Thyroid gland (tissue), 4 donors: Measurements from ENCODE around the gene PRPF19. TPM values are rescaled to one million over a fixed set of nuclear protein-coding genes. Genes with fewer than 3 reads are reported as not detected.
A peak's percentile ranks its signal among the peaks of the same experiment; 100 is the strongest.

Experiments used
- DNase-seq, 2 donors: peaks; one replicate each; pipeline ENCODE4 v3.0.0-alpha.2; 2019
- H3K27ac ChIP-seq, 3 donors: fragments of 200-600 bp; sonication (generic); 1 replicate in 2 of 3; 2 replicates in 1 of 3; pipeline ENCODE4 v1.5.1; 2016 to 2019; ENCODE audit warnings: mild to moderate bottlenecking in 1 of 3, moderate library complexity in 1 of 3
- H3K27me3 ChIP-seq: fragments of 200-600 bp; sonication (generic); one replicate; pipeline ENCODE4 v1.5.1; 2019
- H3K36me3 ChIP-seq, 2 donors: fragments of 200-600 bp; sonication (generic); one replicate each; pipeline ENCODE4 v1.5.1; 2016 to 2019
- H3K4me1 ChIP-seq, 2 donors: fragments of 200-600 bp; sonication (generic); one replicate each; pipeline ENCODE4 v1.5.1; 2017 to 2019
- H3K4me3 ChIP-seq, 3 donors: fragments of 200-600 bp; sonication (generic); replicated peaks in 1 of 3; 1 replicate in 2 of 3; 2 replicates in 1 of 3; pipeline ENCODE4 v1.5.1; 2016; ENCODE audit warnings: mild to moderate bottlenecking in 1 of 3
- H3K9me3 ChIP-seq: fragments of 200-600 bp; sonication (generic); one replicate; pipeline ENCODE4 v1.5.1; 2017
- POLR2A ChIP-seq, 2 donors: fragments of 450-650 bp; IDR thresholded peaks; one replicate each; pipeline ENCODE4 v1.6.1; 2017; ENCODE audit warnings: antibody characterized with exemption in 2 of 2, mild to moderate bottlenecking in 2 of 2, moderate library complexity in 1 of 2
- WGBS, 2 donors: methylation state at CpG; one replicate each; pipeline ENCODE4 v1.1.5; 2017; 5-methylcytosine and 5-hydroxymethylcytosine counted together
- intact Hi-C: fragments of 100-400 bp; cut with DNase I; formaldehyde crosslinking; loops from one replicate; pipeline ENCODE4 v1.15.1; 2023
- total RNA-seq, 4 donors: library from RNA; depleted of rRNA; stranded (reverse); fragments of >200 nt; gene quantifications; one replicate each; pipeline ENCODE4 v1.2.3, GENCODE V29; 2016
- TF ChIP-seq, protein P1 (sequence below), 6 experiments: fragments of 200-600 bp in 3 of 6; fragments of 450-650 bp in 3 of 6; sonication (generic) in 3 of 6; IDR thresholded peaks; one replicate each; pipeline ENCODE4 v1.5.1; 2016 to 2019; ENCODE audit warnings: antibody characterized with exemption in 6 of 6, mild to moderate bottlenecking in 2 of 6, inconsistent platforms in 1 of 6, moderate library complexity in 1 of 6

PRPF19 gene
- total RNA-seq, 4 donors from 2014 or later, result 38.0 to 94.4 (median 71.5) TPM

DNA sequence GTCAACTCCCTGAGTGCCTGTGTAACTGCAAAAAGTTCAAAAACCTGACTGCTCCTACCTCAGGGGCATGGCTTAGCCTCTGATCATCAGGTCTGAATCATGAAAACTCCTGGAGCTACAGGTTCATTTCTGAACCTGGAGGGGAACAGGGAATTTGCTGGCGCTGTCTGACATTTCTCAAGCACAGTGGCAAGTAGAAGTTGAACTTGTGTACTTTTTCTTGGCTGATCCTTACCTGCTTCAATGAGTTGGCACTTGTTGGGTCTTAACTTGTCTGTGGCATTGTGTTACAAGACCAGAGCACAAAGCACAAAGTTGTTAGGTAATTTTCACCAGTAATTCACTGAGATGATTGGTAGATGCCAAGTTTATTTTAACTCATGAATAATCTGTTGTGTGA, 10.9 kb upstream of the PRPF19 start:
- intact Hi-C loops, result loop anchor here (10.0 kb wide), 1 partner anchor 248 kb away; the partner anchor contains the start of gene VPS37C
- DNase-seq, result peak in 1 of 2 donors; percentile 35
- 64 to 73% methylated on average over 1 of the region's 1 CpG for WGBS, 2 donors
- H3K4me1 ChIP-seq, result peaks cover 24 to 36% of the 10 kb centered on the region in 2 donors
- no peak overlapping the region for H3K27ac ChIP-seq
- no peaks in the 10 kb centered on the region for H3K9me3 ChIP-seq
- TF ChIP-seq, protein P1, sequence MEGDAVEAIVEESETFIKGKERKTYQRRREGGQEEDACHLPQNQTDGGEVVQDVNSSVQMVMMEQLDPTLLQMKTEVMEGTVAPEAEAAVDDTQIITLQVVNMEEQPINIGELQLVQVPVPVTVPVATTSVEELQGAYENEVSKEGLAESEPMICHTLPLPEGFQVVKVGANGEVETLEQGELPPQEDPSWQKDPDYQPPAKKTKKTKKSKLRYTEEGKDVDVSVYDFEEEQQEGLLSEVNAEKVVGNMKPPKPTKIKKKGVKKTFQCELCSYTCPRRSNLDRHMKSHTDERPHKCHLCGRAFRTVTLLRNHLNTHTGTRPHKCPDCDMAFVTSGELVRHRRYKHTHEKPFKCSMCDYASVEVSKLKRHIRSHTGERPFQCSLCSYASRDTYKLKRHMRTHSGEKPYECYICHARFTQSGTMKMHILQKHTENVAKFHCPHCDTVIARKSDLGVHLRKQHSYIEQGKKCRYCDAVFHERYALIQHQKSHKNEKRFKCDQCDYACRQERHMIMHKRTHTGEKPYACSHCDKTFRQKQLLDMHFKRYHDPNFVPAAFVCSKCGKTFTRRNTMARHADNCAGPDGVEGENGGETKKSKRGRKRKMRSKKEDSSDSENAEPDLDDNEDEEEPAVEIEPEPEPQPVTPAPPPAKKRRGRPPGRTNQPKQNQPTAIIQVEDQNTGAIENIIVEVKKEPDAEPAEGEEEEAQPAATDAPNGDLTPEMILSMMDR (IDR thresholded peaks at IDR 0.05), result no peak
- TF ChIP-seq POLR2A (IDR thresholded peaks at IDR 0.05), result no peak
- H3K36me3 ChIP-seq, result peaks cover 25 to 27% of the 10 kb centered on the region in 2 donors
- H3K27me3 ChIP-seq, result no peaks in the 10 kb centered on the region
- no peak overlapping the region for H3K4me3 ChIP-seq

DNA sequence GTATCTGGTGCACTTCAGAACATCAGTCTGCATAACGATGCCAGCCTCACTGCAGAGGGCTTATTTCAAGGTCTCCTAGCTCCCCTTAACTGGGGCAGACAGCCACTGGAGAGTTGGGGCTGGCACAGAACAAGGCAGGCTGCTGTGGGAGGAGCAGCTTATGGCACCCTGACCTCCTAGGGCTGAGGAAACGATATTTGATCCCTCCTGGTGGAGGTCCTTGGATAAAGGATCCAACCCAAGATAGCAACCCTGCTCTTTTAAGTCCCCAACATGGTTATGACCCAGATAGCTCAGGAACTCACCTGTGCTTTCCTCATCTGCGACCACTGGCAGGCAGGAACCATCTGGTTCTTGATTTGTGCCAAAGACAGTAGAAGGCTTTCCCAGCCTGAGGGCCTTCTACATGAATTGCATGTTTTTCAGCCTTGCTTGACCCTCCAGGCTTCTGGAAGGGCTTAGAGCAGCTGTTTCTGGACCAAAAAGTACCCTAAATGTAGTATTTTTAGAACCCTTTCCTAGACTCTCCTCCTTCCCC, 10.4 kb upstream of the PRPF19 start:
- intact Hi-C loops, result loop anchor here (10.0 kb wide), 1 partner anchor 248 kb away; the partner anchor contains the start of gene VPS37C
- H3K27ac ChIP-seq, result no peak overlapping the region

DNA sequence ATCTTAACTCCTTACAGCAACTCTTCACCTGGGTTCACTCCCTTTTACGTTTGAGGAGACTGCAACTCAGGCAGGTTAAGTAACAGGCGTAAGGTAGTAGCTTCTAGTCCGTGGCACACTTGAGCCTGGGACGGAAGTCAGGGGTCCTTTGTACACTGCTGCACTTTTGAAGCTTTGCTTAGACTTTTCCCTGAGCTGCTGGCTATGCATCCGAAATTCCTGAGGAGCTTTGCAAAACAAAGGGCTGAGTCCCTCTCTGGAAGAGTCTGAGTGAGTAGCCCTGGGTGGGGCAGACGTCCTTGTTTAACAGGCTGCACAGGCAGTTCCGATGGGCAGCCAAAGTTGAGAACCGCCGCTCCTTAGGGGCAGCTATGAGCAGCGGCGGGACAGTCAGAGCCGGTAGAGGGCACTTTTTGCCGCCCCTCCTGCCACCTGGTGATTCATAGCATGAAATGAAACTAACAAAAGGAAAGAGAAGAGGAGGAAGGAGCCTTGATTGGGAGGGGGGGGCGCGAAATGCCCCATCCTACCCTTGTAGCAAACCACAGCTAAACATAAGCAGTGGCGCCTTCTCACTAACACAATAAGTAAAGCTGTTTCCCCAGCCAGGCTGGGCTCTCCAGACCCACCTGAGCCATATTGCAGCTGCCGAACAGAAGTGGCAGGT, 9.0 kb upstream of the PRPF19 start:
- Histone ChIP-seq H3K4me1 (peaks cover 24 to 41% of the 10 kb centered on the region in 2 donors), H3K4me3 (peak overlapping the region in 1 of 3 donors; percentile 82), H3K27me3 (no peaks in the 10 kb centered on the region), H3K9me3 (no peaks in the 10 kb centered on the region), H3K27ac (peak overlapping the region in 2 of 3 donors; percentile 67 to 70), H3K36me3 (peaks cover 6 to 9% of the 10 kb centered on the region in 2 donors)
- intact Hi-C loops, result loop anchor here (10.0 kb wide), 1 partner anchor 249 kb away; the partner anchor contains the start of gene VPS37C
- DNase-seq, result peak; percentile 75 to 76
- TF ChIP-seq, protein P1 (IDR thresholded peaks at IDR 0.05), result peak in 3 of 6 experiments; percentile 15 to 34 (median 27)
- TF ChIP-seq POLR2A (IDR thresholded peaks at IDR 0.05), result no peak
- 7 to 9% methylated on average over 17 of the region's 17 CpGs for WGBS, 2 donors

More for the DNA sequence above, 10.4 kb upstream of the PRPF19 start:
- H3K4me3 ChIP-seq, result no peak overlapping the region
- 76 to 80% methylated on average over 3 of the region's 3 CpGs for WGBS, 2 donors
- no peak for TF ChIP-seq POLR2A (IDR thresholded peaks at IDR 0.05)
- TF ChIP-seq, protein P1 (IDR thresholded peaks at IDR 0.05), result no peak
- no peak for DNase-seq
- no peaks in the 10 kb centered on the region for H3K27me3 ChIP-seq
- H3K36me3 ChIP-seq, result peaks cover 19 to 22% of the 10 kb centered on the region in 2 donors
- H3K4me1 ChIP-seq, result peaks cover 24 to 40% of the 10 kb centered on the region in 2 donors
- H3K9me3 ChIP-seq, result no peaks in the 10 kb centered on the region

DNA sequence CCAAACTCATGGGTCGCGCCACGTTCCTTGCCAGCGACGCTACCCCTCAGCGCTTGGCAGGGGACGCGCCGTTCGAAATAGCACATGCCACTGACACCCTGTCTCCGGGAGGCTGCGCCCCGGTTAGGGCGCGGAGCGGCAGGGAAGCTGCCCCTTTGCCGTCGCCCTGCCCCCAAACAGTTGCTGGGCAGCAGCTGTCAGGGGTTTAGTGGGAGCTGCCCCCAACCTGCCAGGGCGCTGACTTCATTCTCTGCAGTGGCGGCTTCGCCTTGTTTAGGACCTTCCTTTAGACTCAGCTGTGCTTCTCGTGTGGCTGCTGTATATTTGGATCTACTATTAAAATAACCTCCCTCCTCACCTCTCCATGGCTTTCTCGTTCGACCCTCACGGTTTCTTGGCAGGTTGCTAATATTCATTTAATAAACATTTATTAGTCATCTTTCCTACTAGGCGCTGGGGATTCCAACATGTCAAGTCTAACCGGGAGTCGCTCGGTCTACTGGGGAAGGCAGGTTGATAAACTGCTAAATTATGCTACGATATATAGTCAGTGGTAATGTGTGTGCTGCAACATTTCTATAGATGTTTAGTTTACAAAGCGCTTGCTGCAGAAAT, 8.4 kb upstream of the PRPF19 start:
- WGBS, 2 donors, result 3 to 7% methylated on average over 13 of the region's 31 CpGs
- Histone ChIP-seq H3K9me3 (no peaks in the 10 kb centered on the region), H3K27ac (peak overlapping the region in 2 of 3 donors; percentile 86 to 93), H3K27me3 (no peaks in the 10 kb centered on the region), H3K4me1 (peaks cover 24 to 41% of the 10 kb centered on the region in 2 donors), H3K4me3 (peak overlapping the region; percentile 11 to 82 (median 21)), H3K36me3 (peaks cover 0 to 2% of the 10 kb centered on the region in 2 donors)
- TF ChIP-seq POLR2A (IDR thresholded peaks at IDR 0.05), result no peak
- TF ChIP-seq, protein P1 (IDR thresholded peaks at IDR 0.05), result no peak
- intact Hi-C loops, result loop anchor here (10.0 kb wide), 1 partner anchor 250 kb away; the partner anchor contains the start of gene VPS37C
- peak; percentile 42 to 48 for DNase-seq
